ENCODE data around the gene CDKAL1.
"Not testable (repeated sequence)": the region's sequence is repeated elsewhere in the genome, so short reads cannot be mapped to it uniquely, and the experiment has no call there.

CDKAL1 gene

DNA sequence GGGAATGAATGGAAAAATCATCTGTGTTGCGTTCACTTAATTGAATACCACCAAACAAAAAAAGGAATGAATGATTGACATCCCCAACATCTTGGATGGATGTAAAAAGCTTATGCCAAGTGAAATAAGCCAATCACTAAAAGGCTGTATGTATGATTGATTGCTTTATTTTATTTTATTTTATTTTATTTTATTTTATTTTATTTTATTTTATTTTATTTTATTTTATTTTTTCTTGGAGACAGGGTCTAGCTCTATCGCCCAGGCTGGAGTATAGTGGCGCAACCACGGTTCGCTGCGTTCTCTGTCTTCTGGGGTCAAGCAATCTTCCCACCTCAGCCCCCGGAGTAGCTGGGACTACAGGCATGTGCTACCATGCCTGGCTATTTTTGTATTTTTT lies 263.3 kb downstream of the CDKAL1 start:
- DNase-seq (ENCODE audit: low read depth): no peak

DNA sequence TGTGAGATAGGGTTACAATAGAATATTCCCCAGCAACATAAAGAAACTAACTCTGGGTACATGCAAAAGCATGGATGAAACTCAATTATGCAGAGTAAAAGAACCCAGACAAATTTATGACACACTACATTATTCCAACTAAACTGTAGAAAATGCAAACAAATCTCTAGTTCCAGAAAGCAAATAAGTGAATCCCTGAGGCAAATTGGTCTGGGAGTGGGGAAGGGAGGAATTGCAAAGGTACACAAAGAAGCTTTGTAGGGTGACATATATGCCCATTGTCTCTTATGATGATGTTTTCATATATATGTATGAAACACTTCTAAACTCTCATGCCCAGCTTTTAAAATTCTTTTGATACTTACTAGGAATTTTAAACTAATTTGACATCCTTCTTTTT lies 266.0 kb downstream of the CDKAL1 start:
- DNase-seq (ENCODE audit: low read depth): no peak

DNA sequence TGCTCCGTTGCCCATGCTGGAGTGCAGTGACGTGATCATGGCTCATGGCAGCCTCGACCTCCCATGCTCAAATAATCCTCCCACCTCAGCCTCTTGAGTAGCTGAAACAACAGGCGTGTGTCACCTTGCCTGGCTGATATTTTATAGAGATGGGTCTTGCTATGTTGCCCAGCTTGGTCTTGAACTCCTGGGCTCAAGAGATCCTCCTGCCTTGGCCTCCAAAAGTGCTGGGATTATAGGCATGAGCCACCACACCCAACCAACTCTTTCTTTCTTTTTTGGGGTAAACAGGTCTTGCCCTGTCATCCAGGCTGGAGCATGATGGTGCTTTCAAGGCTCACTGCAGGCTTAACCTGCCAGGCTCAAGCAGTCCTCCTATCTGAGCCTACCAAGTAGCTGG lies 266.4 kb downstream of the CDKAL1 start:
- DNase-seq (ENCODE audit: low read depth): no peak

DNA sequence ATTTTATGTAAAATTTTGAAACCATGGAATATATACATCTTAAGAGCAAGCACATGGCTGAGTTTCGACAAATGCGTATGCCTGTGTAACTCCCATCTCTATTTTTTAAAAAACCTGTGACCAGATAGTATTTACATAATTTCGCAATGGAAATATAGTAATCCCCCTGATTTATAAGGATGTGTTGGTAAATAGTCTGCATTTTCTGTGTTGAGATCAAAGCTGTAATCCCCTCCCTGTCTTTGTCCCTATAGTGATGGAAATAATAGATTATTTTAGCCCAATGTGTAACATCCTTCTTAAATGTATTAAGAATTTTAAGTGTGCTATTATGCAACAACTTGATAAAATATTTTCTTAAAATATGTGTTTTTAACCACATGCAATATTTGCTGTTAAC lies 267.3 kb downstream of the CDKAL1 start:
- no peak for DNase-seq (ENCODE audit: low read depth)

DNA sequence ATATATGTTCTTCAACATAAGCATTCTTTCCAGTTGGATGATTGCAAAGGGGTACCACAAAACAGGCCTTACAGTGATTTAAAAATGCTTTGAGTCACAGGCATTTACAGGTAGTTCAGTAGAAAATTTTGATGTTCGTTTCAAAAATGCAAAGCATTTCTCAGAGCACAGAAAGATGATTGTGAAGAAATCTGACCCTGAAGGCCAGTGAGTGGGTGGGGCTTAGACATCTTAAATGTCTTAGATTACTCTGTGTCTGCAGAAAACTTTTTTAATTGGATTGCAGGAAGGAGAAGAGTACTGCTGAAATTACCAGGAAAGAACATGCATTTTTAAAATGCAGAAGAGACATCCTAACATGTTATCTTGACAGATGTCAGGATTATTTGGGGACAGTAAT lies 268.3 kb downstream of the CDKAL1 start:
- DNase-seq (ENCODE audit: low read depth): no peak

DNA sequence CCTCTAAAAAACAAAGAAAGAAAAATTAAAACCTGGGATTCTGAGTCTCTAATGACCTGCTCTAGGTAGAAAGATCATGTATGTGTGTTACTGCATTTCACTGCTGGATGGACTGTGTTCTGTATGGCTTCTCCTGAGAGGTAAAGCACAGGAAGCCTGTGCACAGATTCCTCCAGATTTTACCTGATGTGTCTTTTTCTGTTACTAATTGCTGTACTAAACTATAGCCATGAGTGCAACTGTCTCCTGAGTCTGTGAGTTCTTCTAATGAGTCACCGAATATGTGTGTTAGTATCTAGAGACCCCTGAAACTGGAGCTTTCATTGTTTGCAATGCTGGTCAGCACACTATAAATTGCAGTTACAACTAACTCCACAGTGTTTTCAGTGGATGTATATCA lies 270.8 kb downstream of the CDKAL1 start:
- DNase-seq (ENCODE audit: low read depth): no peak

DNA sequence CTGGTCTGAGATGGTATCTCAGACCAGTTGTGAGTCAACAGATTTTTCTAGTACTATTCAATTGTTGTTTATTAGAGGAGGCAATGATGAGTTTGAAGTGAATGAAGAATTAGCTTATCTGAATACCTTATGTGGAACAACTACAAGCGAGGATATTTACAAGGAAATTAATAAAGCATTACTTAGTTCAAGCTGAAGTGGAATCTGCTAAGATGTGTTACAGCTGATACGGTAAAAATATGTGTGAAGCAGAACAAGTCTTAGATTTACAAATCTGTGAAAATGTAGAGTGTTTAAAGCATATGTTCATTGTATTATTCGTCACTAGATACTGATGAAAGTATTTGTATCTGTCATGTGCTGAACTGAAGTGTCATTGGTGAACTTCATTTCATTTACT lies 272.4 kb downstream of the CDKAL1 start:
- no peak for DNase-seq (ENCODE audit: low read depth)

DNA sequence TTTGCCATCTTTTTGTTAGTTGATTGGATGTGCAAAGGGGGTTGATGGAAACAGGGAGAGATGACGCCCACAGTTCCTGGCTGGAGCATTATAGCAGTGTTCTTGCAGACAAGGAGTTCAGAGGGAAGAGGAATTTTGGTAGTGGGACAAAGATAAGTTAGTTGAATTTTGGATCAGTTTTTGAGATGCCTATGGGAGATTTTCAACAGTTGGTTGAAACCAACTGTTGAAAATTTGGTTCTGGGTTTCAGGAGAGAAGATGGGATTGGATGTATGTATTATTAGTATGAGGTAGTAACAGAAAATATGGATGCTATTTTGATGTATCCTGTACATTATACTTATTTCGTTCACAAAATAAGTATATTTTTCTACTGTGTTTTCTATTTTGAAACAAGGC lies 274.2 kb downstream of the CDKAL1 start:
- DNase-seq (ENCODE audit: low read depth): no peak

DNA sequence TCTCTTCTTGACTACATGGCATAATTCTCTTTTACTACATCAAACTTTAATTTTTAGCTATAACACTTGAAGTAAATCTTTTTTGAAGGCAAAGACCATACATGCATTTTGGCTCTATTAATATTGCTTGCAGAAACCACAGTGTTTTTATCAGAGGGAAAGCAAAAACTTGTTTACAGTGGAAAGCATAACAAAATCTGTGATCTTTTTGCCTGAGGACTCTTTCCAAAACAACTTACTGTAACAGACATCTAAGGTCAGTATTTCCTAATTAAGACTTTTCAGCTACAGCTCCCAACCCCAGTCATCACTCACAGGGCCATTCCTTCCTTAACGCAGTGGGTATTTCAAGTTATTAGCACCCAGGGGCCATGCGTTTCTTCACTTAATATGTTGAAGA lies 274.7 kb downstream of the CDKAL1 start:
- DNase-seq (ENCODE audit: low read depth): no peak

DNA sequence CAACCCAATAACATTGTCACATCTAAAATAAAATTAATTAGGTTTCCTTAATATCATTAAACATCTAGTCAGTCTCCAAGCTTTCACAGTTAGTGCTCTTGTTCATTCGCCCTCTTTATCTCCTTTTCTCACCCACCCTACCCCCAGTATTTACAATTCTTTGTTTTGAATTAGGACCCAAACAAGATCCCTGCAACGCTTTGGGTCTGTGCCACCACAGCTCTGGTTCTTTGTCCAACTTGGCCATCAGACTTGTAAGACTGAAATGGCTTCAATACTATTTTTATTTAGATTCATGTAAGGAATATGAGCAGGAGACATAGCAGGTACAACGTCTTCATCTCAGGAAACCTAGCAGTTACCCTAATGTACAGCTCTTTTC lies 276.5 kb downstream of the CDKAL1 start:
- no peak for DNase-seq (ENCODE audit: low read depth)

DNA sequence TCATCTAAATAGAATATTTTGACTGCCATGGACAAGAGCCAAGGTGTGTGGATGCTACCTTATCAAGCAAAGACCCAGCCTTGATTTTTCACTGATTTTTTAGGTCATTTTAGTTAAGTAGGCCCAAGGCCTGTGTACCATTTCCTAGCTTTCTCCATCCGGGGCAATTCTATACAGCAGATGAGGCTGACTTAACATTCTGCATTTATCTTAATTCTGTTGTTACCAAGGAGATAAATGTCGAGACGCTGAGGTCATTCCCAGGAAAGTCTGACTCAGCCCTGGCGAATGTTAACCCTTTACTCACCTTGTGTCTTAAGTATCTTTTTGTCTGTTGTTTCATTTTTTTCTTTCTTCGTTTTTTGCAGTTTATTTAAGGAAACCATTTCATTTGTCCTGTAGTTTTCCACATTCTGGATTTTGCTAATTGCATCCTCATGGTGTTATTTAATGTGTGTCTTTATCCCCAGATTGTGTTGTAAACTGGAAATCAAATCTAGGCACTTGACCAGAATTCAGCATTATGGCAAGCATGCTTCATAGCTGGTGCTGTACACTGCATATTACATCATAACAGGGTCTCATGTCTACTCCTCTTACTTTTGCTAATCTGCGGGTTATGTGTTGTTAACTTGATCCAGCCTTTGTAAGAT lies 277.0 kb downstream of the CDKAL1 start:
- DNase-seq (ENCODE audit: low read depth): no peak

DNA sequence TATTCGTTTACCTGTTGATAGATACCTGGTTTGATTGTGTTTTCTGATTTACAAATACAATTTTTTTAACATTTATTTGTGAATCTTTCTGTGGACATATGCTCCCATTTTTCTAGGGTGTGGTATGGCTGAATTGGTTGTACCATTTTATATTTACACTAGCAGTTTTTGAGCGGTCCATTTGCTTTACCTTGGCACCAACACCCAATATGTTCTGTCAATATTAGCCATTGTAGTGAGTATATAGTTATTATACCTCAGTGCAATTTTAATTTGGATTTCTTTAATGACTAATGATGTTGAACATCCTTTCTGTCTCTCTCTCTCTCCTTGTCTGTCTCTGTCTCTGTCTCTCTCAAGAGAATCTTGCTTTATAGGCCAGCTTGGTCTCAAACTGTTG lies 278.5 kb downstream of the CDKAL1 start:
- no peak for DNase-seq (ENCODE audit: low read depth)

DNA sequence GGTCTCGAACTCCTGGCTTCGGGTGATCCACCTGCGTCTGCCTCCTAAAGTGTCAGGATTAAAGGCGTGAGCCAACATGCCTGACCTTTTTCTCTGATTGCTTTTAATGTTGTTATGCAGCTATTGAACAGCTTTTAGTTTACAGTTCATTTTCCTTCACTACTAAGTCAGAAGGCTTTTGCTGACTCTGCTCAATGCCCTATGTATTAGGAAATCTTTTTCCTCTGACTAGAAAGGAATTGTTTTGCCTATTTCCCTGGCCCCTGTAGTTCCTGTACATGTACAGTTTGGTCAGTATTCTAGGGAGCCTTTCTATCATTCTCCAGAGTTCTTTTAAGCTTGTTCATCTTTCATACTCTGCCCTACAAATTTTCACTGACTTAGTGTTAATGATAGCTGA lies 280.2 kb downstream of the CDKAL1 start:
- no peak for DNase-seq (ENCODE audit: low read depth)

DNA sequence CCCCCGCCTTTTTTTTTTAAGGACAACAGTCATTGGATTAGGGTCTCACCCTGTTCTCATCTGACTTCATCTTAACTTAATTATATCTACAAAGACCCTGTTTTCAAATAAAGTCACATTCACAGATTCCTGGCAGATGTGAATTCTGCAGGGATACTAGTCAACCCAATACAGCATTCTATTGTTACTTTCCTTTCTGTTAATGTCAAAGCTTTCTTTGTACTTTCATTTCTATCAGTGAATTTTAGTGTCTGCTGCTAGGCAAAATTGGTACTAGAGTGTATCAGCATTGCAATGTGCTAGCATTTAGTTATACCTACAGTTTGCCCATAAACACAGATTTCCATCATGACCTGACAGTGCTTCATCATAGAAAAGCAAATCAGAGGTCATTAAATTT lies 281.9 kb downstream of the CDKAL1 start:
- no peak for DNase-seq (ENCODE audit: low read depth)

DNA sequence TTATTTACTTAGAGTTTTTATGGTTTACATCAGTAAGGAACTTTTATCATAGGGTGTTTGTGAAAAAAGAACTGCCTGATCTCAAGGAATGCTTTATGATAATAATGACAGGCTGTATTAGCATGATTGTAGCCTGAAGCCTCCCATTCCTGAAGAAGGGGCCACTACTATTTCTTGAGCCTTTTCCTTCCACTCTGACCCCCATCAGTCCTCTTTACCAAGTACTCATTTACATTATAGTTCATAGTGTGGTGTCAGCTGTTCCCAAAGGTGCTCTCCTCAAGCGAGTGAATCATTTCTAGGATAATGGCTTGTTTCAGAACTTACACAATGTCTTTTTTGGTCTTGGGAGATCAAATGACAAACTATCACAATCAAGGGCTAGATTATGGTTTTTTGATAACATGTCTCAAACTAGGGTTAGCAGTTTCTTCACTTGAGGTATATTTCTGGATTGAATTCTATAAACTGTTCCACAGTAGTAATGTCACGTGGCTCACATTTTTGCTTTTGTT lies 283.6 kb downstream of the CDKAL1 start:
- no peak for DNase-seq (ENCODE audit: low read depth)

DNA sequence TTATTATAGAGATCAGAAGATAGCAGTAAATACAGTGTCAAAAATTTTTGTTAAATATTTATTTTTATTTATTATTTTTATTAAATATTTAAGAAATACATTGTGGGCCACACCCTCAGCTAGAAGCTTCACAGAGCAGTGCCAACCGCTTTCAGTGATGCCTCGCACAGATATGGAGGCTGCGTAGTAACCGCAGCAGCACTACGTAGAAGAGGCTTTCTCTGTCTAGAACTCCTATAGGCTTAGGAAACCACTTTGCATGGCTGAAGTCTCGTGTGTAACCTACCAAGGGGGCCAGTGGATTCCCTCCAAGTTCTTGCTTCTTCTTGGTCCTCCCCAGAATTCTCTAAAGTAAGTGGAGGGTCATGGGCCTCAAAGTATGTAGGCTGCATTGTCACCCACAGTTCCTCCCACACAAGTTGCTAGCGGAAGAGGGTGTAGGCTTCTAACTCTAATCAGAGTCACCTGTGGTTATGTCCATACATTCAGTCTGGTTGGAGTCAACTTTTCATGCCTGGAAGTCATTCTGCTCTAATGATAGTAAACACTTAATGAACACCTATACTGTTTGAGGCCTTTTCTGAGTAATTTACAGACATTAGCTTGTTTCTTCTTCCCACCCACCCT lies 285.6 kb downstream of the CDKAL1 start:
- no peak for DNase-seq (ENCODE audit: low read depth)

DNA sequence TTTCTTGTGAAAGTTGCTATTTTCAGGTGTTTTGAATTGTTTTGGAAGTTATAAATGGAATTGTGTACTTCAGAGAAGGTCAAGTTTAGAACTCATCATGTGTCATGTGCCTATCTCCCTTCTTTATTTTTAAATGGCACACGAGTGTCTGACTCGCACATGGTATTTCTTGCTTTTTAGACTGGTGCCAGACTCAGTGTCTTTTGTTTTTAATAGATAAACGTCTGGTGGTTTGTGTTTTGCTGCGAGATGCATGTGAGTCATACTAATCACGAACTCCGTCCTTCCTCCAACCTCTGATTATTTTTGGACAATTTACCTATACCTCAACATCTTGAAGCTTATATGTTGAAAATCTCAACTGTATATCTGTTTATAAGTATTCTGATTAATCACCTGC lies 292.1 kb downstream of the CDKAL1 start:
- DNase-seq (ENCODE audit: low read depth): no peak

DNA sequence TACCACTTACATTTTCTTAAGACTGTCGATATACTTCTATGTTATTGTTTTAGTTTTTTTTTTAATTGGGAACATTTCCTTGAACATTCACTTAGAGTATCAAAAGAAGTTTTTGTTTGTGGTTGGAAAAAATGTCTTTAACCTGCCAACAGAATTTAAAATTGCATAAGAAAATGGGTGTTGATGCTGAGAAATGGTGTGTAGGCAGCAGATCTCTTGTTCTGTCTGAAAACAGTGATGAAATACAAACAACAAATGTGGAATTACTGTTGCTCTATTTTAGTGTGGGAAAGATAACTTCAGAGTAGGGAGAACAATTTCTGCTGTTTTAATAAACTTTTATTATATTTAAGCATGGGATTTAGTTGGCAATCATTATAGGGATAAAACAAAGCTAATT lies 293.5 kb downstream of the CDKAL1 start:
- no peak for DNase-seq (ENCODE audit: low read depth)

DNA sequence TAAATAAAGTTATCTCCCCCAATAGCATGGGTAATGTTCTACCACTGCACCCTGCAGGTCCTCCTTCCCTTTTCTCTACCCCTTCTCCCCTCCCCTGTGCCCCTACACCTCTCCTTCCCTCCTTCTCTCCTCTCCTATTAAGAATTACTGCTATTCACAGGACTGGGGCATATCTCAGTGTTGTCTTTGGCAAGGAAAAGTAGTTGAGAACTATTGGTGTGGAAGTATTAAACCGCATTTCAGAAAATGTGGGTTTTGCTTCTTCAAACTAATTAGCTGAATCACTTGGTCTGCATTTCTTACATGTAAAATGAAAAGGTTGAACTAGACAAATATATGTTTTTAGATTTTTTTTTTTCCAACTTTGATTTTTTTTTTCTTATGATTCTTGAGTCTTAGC lies 296.3 kb downstream of the CDKAL1 start:
- no peak for DNase-seq (ENCODE audit: low read depth)

DNA sequence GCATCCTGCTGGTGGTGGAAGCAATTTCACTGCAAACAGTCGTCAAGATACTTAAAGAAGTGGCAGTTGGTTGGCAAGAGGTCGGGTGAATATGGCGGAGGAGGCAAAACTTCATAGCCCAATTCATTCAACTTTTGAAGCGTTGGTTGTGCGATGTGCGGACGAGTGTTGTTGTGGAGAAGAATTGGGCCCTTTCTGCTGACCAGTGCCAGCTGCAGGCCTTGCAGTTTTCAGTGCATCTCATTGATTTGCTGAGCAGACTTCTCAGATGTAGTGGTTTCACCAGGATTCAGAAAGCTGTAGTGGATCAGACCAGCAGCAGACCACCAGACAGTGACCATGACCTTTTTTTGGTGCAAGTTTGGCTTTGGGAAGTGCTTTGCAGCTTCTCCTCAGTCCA lies 297.0 kb downstream of the CDKAL1 start:
- not testable (repeated sequence) for DNase-seq (ENCODE audit: low read depth)

DNA sequence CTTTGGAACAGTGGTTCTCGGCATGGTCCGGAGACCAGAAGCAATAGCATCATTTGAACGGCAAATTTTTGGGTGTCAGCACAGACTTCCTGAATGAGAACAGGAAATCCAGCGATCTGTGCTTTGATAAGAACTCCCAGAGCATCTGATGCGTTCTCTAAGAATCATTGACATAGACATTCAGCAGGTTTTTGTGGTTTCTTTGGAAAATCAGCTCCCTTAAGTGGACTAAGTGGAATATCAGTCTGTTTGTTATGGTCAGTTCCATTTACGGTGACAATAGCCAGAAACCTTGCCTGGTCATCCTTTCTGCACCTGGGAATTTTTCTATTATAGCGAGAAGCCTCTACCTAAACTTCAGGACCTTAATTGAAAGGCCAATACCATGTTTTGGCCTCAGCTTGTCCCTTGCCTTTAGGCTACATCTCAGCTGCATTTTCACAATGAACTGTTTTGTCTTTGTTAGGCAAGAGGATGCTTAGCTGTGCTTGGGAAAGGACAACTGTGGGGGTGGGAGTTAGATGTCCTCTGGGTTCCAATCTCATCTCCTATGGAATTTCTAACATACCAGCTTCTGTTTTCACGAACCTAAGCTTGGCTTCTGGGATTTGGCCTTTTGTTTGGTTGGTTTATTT lies 299.7 kb downstream of the CDKAL1 start:
- no peak for DNase-seq (ENCODE audit: low read depth)

DNA sequence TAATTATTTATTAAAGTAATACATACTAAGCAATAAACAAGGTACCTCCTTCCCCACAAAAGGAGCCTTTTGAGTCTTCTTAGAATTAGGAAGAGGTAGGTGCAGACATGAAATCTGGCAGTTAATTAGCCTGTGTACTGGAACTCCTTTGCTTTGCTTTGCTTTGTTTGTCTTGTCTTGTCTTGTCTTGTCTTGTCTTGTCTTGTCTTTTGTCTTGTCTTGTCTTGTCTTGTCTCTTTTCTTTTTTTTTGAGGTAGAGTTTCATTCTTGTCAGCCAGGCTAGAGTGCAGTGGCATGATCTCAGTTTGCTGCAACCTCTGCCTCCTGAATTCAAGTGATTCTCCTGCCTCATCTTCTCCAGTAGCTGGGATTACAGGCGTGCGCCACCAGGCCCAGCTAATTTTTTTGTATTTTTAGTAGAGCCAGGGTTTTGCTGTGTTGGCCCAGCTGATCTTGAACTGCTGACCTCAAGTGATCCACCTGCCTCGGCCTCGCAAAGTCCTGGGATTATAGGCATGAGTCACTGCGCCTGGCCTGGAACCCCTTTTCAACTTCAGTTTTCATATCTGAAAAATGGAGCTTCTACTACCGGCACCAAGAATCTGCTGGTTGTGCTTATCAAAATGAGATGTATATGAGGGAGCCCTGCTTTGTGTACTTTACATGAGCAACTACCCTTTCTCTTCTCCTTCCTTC lies 301.2 kb downstream of the CDKAL1 start:
- no peak for DNase-seq (ENCODE audit: low read depth)

DNA sequence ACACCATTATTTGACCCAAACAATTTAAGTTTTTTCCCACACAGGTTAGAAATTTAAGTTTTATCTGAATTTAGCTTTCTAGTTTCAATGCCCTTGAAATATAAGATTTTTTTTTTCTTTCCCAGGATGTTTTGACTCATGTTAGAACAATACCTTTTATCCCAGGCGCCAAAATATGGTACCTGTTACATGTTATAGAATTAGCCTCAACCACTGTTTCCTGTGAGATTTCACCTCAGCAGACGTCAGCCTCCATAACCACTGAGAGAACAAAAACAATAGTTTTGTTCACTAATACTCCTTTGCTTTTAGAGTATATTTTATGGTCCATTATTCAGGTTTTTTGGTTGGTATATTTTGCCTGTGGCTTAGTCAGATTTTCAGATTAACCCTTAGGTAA lies 302.9 kb downstream of the CDKAL1 start:
- DNase-seq (ENCODE audit: low read depth): no peak
